SK-N-SH (cell line): ENCODE data around the gene PAGE1. TPM values are rescaled to one million over a fixed set of nuclear protein-coding genes. Genes with fewer than 3 reads are reported as not detected.

Source experiments
- CTCF ChIA-PET: fragments of 300-600, 350-600 bp; formaldehyde crosslinking; extraction: SDS; loops from one replicate; lab custom pipeline; 2021; lab: Yijun Ruan, JAX
- POLR2A ChIA-PET: fragments of 350-600 bp; sonication (Branson Sonifier 250); formaldehyde crosslinking; extraction: SDS; loops from one replicate; lab custom pipeline; 2020; ENCODE audit warnings: antibody characterized with exemption, inconsistent platforms; lab: Yijun Ruan, JAX
- DNase-seq: peaks from one replicate; pipeline ENCODE4 v3.0.0; 2012
- H2AFZ ChIP-seq: fragments of 200-600 bp; sonication (generic); 2 replicates; pipeline ENCODE4 v1.8.1; 2016; ENCODE audit warnings: antibody characterized with exemption, mild to moderate bottlenecking, low read depth
- H3F3A ChIP-seq: fragments of 200-600 bp; sonication (generic); replicated peaks from 2 replicates; pipeline ENCODE3; 2016; ENCODE audit warnings: antibody characterized with exemption, mild to moderate bottlenecking; ENCODE audit not compliant: insufficient read depth
- H3K27ac ChIP-seq, 2 experiments: fragments of 200-500 bp in 1 of 2; fragments of 200-600 bp in 1 of 2; sonication (Bioruptor generic) in 1 of 2; sonication (generic), shearing (Covaris generic) in 1 of 2; 2 replicates each; pipeline versions ENCODE4 v1.5.1 to v1.6.1; 2014 to 2016; ENCODE audit warnings: low read depth in 2 of 2, inconsistent platforms in 1 of 2, low read length in 1 of 2, mild to moderate bottlenecking in 1 of 2, mixed read lengths in 1 of 2
- H3K27me3 ChIP-seq: fragments of 200-600 bp; sonication (generic), shearing (Covaris generic); 2 replicates; pipeline ENCODE4 v1.6.1; 2016; ENCODE audit warnings: mixed run types; ENCODE audit not compliant: insufficient read depth
- H3K36me3 ChIP-seq, 2 experiments: fragments of 200-500 bp in 1 of 2; fragments of 200-600 bp in 1 of 2; sonication (Bioruptor generic) in 1 of 2; sonication (generic) in 1 of 2; replicated peaks in 1 of 2; 2 replicates each; pipeline versions ENCODE3 to v1.5.1; 2014 to 2016; ENCODE audit warnings: low read length in 1 of 2, mild to moderate bottlenecking in 1 of 2; ENCODE audit not compliant: insufficient read depth in 2 of 2, control insufficient read depth in 1 of 2
- H3K4me1 ChIP-seq, 2 experiments: fragments of 200-500 bp in 1 of 2; fragments of 200-600 bp in 1 of 2; sonication (Bioruptor generic) in 1 of 2; sonication (generic), shearing (Covaris generic) in 1 of 2; 2 replicates each; pipeline versions ENCODE4 v1.5.1 to v1.6.1; 2014 to 2016; ENCODE audit warnings: low read depth in 1 of 2, low read length in 1 of 2, mixed run types in 1 of 2; ENCODE audit not compliant: insufficient read depth in 2 of 2, control insufficient read depth in 1 of 2
- H3K4me2 ChIP-seq: fragments of 200-600 bp; sonication (generic), shearing (Covaris generic); 2 replicates; pipeline ENCODE4 v1.6.1; 2017; ENCODE audit warnings: mixed run types
- H3K4me3 ChIP-seq, 2 experiments: fragments of 200-500 bp in 1 of 2; fragments of 200-600 bp in 1 of 2; sonication (Bioruptor generic) in 1 of 2; sonication (generic), shearing (Covaris generic) in 1 of 2; 2 replicates each; pipeline versions ENCODE4 v1.5.1 to v1.8.1; 2014 to 2016; ENCODE audit warnings: low read depth in 2 of 2, inconsistent platforms in 1 of 2, low read length in 1 of 2, mild to moderate bottlenecking in 1 of 2, mixed read lengths in 1 of 2, moderate library complexity in 1 of 2
- H3K79me2 ChIP-seq: fragments of 200-600 bp; sonication (generic); 2 replicates; pipeline ENCODE4 v1.8.1; 2017; ENCODE audit warnings: mild to moderate bottlenecking; ENCODE audit not compliant: insufficient read depth
- H3K9ac ChIP-seq: fragments of 200-600 bp; sonication (generic); 2 replicates; pipeline ENCODE4 v1.6.1; 2017; ENCODE audit warnings: mixed run types
- H3K9me2 ChIP-seq: fragments of 200-600 bp; sonication (generic); 2 replicates; pipeline ENCODE4 v1.6.1; 2017; ENCODE audit warnings: mixed run types
- H3K9me3 ChIP-seq: fragments of 200-600 bp; sonication (generic); 2 replicates; pipeline ENCODE4 v1.6.1; 2017; ENCODE audit warnings: mixed run types, mild to moderate bottlenecking, moderate library complexity
- H4K20me1 ChIP-seq: fragments of 200-600 bp; sonication (generic); 2 replicates; pipeline ENCODE4 v1.6.1; 2017; ENCODE audit warnings: mild to moderate bottlenecking, mixed run types; ENCODE audit not compliant: insufficient read depth
- CTCF ChIP-seq: fragments of 200-600 bp; sonication (generic); IDR thresholded peaks from 2 replicates; pipeline ENCODE4 v1.6.1; 2017; ENCODE audit warnings: antibody characterized with exemption, mild to moderate bottlenecking, moderate library complexity
- ELF1 ChIP-seq: IDR thresholded peaks from 2 replicates; pipeline ENCODE4 v1.4.0; 2012
- EP300 ChIP-seq, 2 experiments: IDR thresholded peaks; 2 replicates each; pipeline versions ENCODE4 v1.4.0 to v1.6.1; 2012; ENCODE audit warnings: borderline replicate concordance in 1 of 2, low read depth in 1 of 2, low read length in 1 of 2
- FOSL2 ChIP-seq: IDR thresholded peaks from 2 replicates; pipeline ENCODE4 v1.4.0; 2012; ENCODE audit warnings: low read depth, mild to moderate bottlenecking, moderate library complexity, borderline replicate concordance
- GABPA ChIP-seq: IDR thresholded peaks from 2 replicates; pipeline ENCODE4 v1.4.0; 2012; ENCODE audit warnings: low read depth, mild to moderate bottlenecking
- RAD21 ChIP-seq: IDR thresholded peaks from 2 replicates; pipeline ENCODE4 v1.6.1; 2012; ENCODE audit warnings: mild to moderate bottlenecking, low read length
- REST ChIP-seq: IDR thresholded peaks from 2 replicates; pipeline ENCODE4 v1.6.1; 2012; ENCODE audit warnings: mild to moderate bottlenecking, low read depth, low read length, moderate library complexity
- SIN3A ChIP-seq: IDR thresholded peaks from 2 replicates; pipeline ENCODE4 v1.6.1; 2012; ENCODE audit warnings: low read depth, mild to moderate bottlenecking, low read length, moderate library complexity, borderline replicate concordance
- SMC3 ChIP-seq: IDR thresholded peaks from 2 replicates; pipeline ENCODE4 v1.6.1; 2012; ENCODE audit warnings: low read depth, low read length, improper control_type of control experiment
- TCF12 ChIP-seq: IDR thresholded peaks from 2 replicates; pipeline ENCODE4 v1.4.0; 2012
- USF2 ChIP-seq: fragments of 150-350 bp; IDR thresholded peaks from 2 replicates; pipeline ENCODE4 v1.6.1; 2017; ENCODE audit warnings: antibody characterized with exemption, low read length, low read depth, borderline replicate concordance
- ZBTB33 ChIP-seq: IDR thresholded peaks from 2 replicates; pipeline ENCODE4 v1.4.0; 2012; ENCODE audit warnings: low read depth, borderline replicate concordance
- WGBS: methylation state at CpG from one replicate; pipeline ENCODE4 v1.1.6; 2017; ENCODE audit warnings: low lambda C conversion rate; 5-methylcytosine and 5-hydroxymethylcytosine counted together
- polyA plus RNA-seq, 3 experiments: library from polyadenylated mRNA; depleted of rRNA; stranded (reverse); fragments of >200 nt; gene quantifications; 2 replicates each; pipeline ENCODE4 v1.2.3, GENCODE V29; 2012

The PAGE1 gene
- polyA plus RNA-seq, 1 of the 3 experiments (the other 2 are of a cell fraction), result 0.54 TPM

GRCh38 chrX:49664824-49665223 is 31.0 kb downstream of the PAGE1 start:
- WGBS, result 10% methylated on average over 9 of the region's 10 CpGs
- no peak overlapping the region for H2AFZ ChIP-seq
- H3K4me2 ChIP-seq, result no peak overlapping the region
- no peaks in the 10 kb centered on the region for H3K4me1 ChIP-seq
- no peaks in the 10 kb centered on the region for H3K9me2 ChIP-seq
- POLR2A ChIA-PET, result no interaction called here
- TF ChIP-seq SIN3A (no peak), GABPA (no peak), CTCF (no peak), SMC3 (no peak), FOSL2 (no peak), ZBTB33 (no peak), ELF1 (no peak), RAD21 (no peak), TCF12 (no peak), EP300 (IDR thresholded peaks at IDR 0.05; ENCODE audit: borderline replicate concordance in 1 of 2, low read depth in 1 of 2, low read length in 1 of 2) (no peak), USF2 (no peak), REST (no peak)
- no peaks in the 10 kb centered on the region for H3K9me3 ChIP-seq
- H3K4me3 ChIP-seq, result no peak overlapping the region
- CTCF ChIA-PET, result no interaction called here
- no peaks in the 10 kb centered on the region for H3K79me2 ChIP-seq
- no peak for DNase-seq
- no peaks in the 10 kb centered on the region for H3K36me3 ChIP-seq
- no peak overlapping the region for H3K9ac ChIP-seq
- no peaks in the 10 kb centered on the region; the same call in 1 of the 2 replicates for H3K27me3 ChIP-seq
- no peaks in the 10 kb centered on the region for H3F3A ChIP-seq
- no peak overlapping the region for H3K27ac ChIP-seq
- no peaks in the 10 kb centered on the region for H4K20me1 ChIP-seq
